GM18867 (cell line): ENCODE data around the gene SEC14L3.

ENCODE experiments used
- ATAC-seq: cut with Tn5 transposase; IDR thresholded peaks from one replicate; pipeline ENCODE4 v1.9.1; 2021; ENCODE audit warnings: mild to moderate bottlenecking, moderate library complexity; ENCODE audit not compliant: unreplicated experiment

Gene SEC14L3

DNA sequence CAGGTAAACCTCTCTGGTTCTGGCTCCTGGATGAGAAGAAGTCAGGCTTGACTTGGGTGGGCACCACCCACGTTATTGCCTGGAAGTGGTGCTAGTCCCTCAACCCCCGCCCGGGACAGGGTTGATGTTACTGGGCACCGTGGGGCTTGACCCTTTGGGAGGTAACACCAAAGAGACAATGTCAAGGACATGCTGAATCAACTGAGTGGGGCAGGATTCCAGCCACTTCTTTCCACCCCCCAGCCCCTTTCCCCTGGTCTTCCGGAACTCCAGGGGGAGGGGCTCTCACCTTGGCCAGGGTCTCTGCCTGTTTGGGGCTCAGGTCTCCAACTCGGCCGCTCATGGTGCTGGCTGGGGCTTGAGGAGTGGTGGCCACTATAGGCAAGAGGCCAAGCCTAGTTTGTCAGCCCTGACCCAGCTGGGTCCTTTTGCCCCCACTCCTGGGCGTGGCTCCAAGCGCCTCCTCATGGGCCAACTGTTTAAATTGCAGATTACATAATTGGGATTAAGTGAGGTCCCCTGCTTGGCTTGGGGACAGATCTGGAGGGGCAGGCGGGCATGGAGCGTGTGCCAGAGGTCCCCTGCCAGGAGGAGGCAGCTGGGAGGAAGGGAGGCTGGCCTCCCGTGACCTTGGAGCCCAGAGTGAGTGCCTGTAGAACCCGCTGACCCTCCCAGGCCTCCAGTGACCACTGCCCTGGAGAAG, at the start of gene SEC14L3:
SEC14L3 (minus strand) TSS at position 402 of the 703 bp plus-strand sequence; CDS start at position 343, 59 bp downstream.
- ATAC-seq, result no peak

DNA sequence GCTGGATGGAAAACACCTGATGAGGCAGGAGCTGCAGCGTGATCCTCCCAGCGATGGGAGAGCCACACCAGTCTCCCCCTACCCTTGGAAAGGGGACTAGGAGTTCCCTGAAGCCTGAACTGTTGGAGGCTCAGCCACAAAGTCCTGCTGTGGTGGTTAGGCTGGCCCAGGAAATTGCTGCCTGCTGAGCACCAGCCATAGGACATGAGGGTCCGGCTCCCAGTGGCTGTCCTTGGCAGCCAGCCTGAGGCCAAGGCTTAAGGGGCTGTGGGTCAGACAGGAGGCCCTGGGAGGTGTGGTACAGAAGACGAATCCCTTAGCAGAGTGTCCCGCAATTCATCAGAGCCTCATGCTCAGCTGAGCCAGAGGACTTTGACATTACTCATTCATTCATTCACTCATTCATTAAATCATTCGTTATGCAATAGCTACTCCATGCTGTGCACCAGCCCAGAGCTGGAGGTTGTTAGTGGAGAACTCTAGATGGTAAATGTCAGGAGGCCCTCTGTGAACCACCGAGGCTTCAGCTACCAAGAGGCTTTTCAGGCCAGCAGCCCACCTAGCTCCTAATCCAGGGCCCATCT, 48.1 kb upstream of the SEC14L3 start:
- ATAC-seq, result no peak

DNA sequence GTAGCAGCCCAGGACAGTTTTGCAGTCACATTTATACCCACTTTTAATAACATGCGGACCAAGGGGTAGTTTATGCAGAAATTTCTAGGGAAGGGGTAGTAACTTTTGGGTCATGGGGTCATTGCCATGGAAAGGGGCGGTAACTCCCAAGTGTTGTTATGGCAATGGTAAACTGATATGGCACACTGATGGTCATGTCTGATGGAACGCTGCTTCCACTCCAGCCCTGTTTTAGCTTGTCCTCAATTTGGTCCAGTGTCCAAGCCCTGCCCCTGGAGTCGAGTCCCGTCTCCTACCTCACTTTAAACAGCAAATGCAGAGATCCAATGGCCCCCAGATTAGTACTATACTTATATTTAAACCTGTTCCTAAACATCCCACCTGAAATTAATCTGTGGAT, 44.9 kb upstream of the SEC14L3 start:
- no peak for ATAC-seq

DNA sequence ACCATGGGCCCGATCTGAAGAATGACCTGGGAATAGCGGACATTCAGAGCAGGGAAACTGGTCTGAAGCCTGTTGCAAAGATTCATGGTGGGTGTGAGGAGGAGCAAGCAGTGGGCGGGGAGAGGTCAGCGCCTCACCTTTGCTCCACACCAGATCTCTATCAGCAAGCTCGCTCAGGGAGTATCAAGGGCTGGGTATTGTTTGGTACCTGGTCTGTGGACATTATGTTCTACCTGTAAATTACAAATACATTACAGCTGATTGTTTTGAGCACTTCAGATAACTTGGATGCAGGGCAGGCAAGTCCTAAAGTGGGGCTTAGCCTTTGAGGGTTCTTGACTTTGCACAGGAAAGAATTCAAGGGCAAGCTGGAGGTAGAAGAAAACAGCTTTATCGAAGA, 44.5 kb upstream of the SEC14L3 start:
- ATAC-seq, result no peak

DNA sequence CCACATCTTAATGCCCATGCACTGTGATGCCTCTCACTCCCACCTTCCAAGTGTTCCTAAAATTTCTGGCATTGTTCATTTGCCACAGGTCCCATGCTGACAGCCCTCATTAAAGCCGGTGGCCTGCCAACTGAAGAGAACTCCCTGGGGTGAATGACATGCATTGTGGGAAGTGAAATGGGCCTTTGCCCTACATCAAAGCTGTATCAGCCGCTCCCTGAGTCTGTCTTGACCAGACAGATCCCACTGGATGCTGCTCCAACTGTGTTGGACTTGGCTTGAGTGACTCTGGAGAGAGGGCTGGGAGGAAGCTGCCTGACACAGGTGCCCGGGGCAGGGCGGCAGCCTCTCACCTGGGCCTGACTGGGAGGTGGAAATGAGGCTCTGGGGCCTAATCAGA, 42.4 kb upstream of the SEC14L3 start:
- no peak for ATAC-seq

DNA sequence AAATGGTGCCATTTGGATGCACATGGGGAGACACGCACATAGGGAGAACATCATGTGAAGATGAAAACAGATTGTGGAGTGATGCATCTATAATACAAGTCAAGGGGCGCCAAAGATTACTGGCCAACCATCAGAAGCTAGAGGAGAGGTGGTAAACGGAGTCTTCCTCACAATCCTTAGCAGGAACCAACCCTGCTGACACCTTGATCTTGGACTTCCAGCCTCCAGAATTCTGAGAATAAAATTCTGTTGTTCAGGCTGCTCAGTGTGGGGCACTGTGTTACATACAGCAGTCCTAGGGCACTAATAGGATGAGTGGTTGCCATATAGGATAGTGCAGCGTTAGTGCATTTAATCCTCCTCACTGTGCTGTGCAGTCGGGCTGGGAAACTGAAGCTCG, 41.6 kb upstream of the SEC14L3 start:
- no peak for ATAC-seq

DNA sequence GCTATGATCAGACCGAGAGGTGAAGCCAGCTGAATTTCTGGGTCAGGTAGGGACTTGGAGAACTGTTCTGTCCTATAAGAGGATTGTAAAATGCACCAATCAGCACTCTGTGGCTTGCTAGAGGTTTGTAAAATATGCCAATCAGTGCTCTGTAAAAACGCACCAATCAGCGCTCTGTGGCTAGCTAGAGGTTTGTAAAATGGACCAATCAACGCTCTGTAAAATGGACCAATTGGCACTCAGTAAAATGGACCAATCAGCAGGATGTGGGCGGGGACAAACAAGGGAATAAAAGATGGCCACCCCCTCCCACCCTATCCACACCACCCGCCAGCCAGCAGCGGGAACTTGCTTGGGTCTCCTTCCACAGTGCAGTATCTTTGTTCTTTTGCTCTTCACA, 40.1 kb upstream of the SEC14L3 start:
- ATAC-seq, result no peak

DNA sequence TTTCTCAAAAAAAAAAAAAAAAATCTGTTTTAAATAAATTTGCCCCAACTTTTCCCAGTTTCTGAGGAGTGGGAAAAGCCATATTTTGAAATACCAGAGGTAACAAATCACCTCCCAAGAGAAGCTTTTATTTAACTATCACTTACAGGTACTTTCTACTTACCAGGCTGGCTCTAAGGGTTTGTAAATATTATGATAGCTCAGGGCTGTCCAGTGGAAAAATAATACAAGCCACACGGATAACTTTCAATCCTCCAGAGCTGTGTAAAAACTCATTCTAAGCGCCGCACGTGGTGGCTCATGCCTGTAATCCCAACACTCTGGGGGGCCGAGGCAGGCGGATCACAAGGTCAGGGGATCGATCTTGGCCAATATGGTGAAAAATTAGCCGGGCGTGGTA, 39.3 kb upstream of the SEC14L3 start:
- no peak for ATAC-seq

DNA sequence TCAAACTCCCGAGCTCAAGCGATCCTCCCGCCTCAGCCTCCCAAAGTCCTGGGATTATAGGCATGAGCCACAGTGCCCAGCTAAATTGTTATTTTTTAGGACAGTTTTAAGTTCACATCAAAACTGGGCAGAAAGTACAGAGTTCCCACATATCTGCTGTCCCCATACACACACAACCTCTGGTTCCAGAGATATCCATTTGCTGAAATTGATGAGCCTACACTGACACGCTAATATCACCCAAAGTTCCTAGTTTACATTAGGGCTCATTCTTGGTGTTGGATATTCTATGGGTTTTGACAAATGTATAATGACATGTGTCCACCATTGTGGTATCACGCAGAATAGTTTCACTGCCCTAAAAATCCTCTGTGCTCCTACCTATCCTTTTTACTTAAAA, 36.4 kb upstream of the SEC14L3 start:
- ATAC-seq, result no peak

DNA sequence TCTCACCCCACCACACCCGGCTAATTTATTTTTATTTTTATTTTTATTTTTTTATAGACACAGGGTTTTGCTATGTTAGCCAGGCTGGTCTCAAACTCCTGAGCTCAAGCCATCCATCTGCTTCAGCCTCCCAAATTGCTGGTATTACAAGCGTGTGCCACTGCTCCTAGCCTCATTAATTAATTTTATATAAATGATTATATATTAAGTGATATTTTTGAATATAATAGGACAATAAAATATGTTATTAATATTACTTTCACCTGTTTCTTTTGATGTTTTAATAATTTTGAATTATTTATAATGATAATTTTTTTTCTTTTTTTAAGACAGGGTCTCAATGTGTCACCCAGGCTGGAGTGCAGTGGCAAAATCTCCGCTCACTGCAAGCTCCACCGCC, 35.9 kb upstream of the SEC14L3 start:
- ATAC-seq, result no peak

DNA sequence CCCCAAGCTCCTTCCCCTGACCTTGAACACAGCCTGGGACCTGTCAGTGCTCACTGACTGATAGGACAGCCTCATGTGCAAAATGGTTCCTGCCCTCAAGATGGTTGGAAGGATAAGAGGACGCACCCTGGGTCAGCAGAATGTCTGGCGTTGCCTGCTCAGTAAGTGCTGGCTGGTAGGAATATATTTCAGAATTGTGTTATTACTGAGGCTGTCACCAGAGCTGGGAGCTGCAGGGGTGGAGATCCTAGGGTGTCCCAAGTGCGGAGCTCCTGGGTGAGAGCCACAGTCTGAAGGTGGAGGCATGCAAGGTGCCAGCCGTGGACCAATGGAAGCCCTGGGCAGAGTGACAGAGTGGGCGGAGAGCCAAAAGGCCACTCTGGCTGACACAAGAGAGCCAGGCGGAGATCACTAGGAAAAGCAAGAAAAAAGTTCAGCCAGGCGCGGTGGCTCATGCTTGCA, 34.7 kb upstream of the SEC14L3 start:
- ATAC-seq, result no peak

DNA sequence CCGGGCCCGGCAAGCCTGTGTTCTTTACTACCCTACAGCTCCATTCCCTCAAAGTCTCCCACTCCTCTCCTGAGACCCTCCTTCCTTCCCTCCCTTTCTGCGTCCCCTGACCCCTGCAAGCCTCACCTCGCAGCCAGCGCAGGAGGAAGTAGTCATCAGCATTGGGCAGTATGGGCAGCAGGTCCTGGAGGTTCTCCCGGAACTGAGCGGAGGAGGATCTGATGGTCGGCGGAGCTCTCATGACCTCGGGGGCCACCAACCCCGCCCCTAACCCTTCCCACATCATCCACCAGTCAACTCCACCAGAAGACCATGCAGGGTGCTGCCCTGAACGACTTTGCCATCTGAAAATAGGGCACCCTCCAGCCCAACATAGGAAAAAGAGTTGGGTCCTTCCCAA, 31.7 kb upstream of the SEC14L3 start:
- no peak for ATAC-seq

DNA sequence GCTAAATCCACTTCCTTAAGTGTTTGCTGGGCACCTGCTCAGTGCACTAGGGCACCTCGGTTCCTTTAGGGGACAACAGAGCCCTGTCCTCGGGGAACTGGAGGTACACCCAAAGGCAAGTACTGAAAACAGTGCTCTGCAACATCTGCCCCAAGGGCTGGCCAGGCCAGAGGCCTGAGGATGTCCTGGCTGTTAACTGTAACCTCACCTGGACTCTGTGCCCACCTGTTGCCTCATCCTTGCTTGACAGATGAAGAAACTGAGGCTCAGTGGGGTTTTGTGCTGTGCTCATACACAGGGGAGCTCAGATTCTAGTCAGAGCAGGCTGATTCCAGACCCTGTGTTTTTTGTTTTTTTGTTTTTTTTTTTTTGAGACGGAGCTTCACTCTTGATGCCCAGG, 31.1 kb upstream of the SEC14L3 start:
- no peak for ATAC-seq

DNA sequence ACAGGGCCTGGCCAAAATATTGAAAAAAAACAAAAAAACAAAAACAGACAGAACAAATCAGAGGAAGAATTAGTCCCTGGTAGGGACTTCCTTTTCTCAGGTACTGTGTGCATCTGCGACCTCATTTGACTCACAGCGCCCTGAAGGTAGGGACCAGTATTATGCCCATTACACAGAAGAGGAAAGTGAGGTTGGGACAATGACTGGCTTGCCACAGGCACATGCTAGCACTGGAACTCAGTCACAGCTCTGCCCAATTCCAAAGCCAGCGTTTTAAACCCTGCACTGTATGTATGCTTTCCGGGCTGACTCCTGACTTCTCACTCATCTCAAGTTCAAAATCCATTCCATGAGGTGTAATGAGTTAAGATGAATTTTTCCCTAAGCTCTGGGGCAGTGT, 30.3 kb upstream of the SEC14L3 start:
- ATAC-seq, result no peak

DNA sequence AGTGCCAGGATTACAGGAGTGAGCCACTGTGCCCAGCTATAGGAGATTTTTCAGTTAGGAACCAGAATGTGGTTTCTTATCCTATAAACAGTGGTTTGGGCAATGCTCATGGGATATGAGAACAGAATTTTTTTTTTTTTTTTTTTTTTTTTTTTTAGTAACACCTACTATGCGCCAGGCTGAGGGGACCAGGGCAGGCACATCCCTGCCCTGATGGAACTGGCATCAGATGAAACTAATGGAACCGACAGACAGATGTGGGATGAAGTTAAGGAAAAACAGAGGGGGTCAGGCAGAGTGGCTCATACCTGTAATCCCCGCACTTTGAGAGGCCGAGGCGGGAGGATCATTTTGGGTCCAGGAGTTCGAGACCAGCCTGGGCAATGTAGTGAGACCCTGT, 28.8 kb upstream of the SEC14L3 start:
- no peak for ATAC-seq

DNA sequence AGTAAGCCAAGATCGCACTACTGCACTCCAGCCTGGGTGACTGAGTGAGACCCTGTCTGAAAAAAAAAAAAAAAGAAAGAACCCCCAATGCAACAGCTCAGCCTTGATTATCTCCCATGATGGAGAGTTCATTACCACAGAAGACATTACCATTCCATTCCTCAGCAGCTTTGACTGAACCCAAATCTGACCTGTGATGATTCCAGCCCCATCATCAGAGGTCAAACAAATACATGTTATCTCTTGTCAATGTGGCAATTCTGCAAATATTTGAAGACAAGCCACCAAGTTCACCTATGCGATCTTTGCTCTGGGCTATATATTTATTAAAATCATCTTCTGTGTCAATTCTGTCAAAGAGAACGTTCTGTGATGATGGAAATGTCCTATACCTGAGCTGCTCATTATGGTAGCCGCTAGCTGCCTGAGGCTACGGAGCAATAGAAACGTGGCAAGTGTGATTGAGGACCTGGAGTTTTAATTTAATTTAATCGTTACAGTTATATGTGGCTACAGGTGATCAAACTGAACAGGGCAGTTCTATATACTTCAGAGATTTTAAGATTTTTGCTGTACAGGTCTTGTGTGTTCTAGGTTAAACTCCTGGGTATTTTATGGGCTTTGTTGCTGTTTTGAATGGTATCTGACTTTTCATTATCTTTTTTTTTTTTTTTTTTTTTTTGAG, 25.8 kb upstream of the SEC14L3 start:
- ATAC-seq, result no peak

DNA sequence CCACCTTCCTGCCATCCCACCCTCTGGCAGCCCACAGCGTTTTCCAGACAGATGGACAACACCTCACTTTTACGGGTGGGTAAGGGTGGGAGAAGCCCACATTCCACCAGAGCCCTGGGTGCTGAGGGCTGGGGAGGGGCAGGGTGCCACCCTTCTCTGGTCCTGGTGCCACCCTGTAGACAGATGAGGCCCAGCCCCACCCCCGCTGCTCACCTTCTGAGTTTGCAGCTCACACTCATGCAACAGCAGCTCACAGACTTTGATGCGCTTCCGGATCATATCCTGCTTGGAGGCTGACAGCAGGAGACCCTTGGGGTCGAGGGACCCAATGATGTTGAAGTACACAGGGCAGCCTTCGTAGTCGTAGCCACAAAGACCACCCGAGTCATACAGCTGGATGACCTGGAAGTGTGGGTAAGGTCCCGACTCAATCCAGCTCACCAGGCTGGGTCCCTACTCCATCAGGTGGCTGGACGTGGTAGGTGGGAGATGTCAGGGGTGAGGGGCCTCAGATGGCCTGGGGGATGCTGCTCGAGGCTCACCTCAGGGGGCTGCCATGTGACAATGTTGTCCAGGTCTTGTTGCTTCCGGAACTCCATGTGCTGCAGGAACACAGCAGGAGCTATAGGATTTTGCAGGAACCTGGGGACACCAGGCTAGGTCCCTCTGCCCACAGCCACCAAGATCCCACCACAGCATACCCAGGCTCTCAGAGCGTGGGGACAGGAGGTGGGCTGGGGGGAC, 23.4 kb upstream of the SEC14L3 start:
- no peak for ATAC-seq

DNA sequence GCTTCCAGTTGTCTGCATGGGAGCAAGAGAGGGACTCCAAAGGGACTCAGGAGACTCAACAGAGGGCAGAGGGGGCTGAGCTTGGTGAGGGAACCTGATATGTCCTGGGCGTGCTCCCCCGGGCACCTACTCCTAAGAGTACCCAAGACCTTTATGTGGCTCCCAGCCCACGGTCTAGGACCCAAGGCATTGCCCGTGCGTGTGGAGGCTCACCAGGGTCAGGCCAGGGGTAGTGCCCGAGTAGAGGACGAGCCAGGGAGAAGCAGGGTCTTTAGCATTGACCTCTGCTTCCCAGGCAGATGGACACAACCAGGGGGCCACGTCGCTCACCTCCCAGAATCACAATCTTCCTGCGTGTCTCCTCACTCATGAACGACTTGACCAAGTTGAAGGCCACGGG, 20.3 kb upstream of the SEC14L3 start:
- ATAC-seq, result no peak

DNA sequence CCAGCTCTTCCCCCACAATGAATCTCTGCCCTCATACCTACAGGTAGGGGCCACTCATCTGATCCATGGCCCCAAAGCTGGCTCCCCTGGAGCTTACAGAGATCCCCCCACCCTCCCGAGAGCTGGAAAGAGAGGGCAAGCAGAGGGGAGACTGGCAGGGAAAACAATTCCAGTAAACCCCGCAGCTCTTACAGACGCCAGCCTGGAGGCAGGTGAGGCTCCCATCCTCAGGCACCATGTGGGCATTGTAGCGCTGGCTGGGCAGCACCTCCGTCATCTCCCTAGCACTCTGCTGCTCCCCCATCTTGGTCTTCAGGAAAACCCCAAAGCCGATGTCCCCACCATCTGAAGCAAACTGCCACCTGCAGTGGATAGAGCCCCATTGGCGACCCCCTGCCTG, 19.6 kb upstream of the SEC14L3 start:
- no peak for ATAC-seq

DNA sequence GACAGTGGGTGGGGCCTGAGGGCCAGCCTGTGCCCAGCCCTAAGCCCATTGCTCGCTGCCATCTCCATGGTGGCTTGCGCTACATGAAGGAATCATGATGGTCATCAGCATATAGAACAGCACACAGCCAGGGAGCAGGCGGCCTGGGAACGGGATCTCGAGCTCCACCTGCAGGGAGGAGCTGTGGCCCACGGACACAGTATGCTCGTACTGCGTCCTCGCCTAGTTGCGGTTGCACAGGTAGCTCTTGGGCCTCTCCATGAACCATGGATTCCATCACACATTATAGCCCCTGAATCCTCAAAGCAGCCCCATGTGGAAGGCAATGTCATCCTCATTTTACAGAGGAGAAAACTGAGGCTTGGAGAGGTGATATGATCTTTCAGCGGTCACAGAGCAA, 18.6 kb upstream of the SEC14L3 start:
- no peak for ATAC-seq

DNA sequence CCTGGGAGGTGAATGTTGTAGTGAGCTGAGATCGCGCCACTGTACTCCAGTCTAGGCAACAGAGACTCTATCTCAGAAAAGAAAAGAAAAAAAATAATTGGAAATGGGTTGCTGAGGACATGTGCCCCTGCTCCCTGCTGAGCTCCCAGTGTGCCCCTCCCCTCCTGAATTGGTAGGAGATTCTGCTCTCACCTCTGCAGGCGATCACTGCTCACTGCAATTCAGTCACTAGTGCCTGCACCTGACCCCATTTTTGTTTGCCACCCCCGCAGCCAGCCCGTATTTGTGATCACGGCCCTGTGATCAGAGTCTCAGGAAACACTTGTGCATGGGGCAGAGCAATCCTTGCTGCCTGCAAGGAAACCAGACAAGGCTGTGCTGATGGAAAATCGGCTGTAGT, 16.3 kb upstream of the SEC14L3 start:
- ATAC-seq, result no peak

DNA sequence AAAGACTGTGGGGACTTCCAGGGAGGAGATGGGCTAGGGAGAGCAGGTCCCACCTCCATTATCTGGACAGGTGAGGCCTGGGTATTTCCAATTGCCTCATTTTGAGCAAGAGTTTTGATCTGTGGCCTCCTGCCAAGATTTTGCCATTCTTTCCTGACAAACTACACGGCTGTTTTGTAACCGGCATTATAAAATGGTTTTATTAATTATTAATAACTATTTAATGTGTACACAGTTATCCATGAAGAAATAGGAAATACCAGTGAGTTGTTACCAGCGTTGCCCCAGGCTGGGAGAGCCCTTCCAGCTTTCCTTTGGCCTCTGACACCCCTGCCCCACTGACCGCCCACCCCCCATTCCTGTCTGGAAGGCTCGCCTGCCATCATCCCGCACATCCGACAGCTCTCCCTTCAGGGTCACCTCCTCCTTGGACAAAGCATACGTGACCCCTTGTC, 14.9 kb upstream of the SEC14L3 start:
- no peak for ATAC-seq
